ENCODE measurements around the gene SSU72.
"Not testable (repeated sequence)": the region's sequence is repeated elsewhere in the genome, so short reads cannot be mapped to it uniquely, and the experiment has no call there.

The SSU72 gene

DNA sequence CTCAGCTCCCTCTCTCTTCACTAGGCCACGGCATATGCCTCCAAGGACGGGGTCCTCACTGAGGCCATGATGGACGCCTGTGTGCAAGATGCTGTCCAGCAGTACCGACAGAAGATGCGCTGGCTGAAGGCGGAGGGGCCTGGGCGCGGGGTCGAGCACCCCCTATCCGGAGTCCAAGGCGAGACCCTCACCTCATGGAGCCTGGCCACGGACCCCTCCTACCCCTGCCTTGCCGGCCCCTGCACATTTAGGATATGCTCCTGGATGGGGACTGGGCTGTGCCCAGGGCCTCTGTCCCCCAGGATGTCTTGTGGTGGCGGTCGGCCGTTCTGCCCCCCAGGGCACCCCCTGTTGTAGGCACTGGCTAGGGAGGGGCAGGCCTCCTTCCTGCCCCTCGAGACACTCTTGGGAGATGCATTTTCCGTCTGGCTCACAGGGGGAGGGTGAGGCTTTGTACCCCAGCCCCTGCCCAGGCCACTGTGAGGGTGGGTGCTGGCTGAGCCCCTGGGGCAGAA lies 79.1 kb downstream of the SSU72 start:
- in situ Hi-C loops (cut with HindIII; ENCODE audit: low pct_ligation_motif_present, low pct_unique_long_range_greater_than_20kb, low sequenced_read_pairs); DNase-seq: not testable (repeated sequence)

DNA sequence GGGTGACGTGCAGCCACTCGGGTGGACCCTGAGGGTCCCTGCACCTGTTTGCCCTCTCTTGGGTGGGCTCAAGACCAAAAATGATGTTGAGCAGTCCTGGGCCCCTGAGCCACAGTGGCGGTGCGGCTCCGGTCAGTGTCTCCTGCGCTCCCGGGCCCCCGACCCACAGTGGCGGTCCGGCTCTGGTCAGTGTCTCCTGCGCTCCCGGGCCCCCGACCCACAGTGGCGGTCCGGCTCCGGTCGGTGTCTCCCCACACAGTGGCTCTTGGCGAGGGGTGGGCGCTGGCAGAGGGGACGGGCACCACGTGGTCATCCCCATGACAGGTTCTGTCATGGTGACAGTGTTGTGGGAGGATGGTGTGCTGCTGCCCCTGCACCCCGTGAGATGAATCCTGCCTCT lies 80.4 kb downstream of the SSU72 start:
- in situ Hi-C loops (cut with HindIII; ENCODE audit: low pct_ligation_motif_present, low pct_unique_long_range_greater_than_20kb, low sequenced_read_pairs); DNase-seq: not testable (repeated sequence)

Measured in ACHN (cell line).